Measurements from ENCODE around the gene ZNF202. TPM values are rescaled to one million over a fixed set of nuclear protein-coding genes. Genes with fewer than 3 reads are reported as not detected.

The ZNF202 gene
- total RNA-seq, 1 donor from 2014 or later, result 9.1 TPM

DNA sequence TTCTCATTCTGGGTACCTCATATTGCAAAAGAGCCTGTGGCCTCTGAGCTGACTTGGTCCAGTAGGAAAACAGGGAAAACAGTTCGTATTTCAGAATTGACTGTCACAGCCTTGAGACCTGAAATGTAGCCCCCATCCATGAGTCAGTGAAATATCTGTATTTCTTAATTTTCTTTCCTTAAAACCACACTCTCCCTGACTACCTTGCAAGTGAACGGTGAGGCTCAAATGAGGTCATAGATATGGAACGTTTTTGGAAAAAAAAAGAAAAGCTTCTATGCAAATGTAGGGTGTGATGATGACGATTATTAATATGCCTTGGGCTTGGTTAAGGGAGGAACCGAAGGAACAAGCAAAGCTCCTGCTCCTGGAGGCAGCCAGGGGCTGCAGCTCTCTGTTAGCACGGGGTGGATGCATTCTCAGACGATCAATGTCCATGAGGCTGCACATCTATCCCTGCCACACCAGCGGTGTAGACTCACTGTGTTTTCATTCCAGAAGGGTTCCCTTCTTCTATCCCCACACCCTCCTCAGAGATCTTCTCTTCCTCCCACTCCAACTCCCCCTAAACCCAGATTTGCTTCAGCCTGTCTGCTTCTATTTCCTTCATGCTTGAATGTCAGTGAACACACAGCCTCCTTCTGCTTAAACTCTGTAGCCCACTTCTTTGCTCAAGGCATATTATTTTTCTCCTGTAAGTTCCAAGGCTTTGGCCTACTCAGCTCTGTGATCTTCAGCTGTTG lies 57.9 kb downstream of the ZNF202 start:
- DNase-seq (ENCODE audit: low spot score), result no peak

DNA sequence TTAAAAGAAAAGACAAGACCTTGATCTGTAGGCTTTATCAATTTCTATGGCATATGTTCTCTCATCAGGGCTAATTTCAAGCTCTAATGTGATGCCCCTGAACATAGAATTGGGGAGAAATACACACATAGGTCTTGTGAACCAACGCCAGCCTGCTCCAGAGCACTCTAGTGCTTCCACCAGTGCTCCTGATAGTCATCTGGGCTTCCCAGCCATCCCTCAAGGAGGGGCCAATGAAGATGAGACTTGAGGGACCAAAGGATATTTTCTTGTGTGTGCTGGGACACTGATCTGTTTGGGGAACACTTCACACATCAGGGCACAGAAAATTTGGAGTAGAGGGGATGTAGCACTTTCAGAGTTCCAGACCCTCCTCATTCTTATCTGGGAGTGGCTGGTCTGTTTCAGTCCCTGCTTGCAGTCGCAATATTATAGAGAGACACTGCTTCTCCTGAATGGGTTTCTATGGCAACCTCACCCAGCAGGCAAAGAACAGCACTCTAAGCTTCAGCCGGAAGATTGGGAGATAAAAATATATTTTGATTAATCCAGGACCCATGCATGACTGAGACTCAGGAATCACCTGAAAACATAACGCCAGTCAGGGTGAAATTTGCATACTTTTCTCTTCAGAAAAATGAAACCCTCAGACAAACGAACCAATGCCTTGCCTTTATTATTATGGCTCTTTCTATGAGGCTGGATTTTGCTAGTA lies 58.6 kb downstream of the ZNF202 start:
- DNase-seq (ENCODE audit: low spot score), result peak; percentile 10

DNA sequence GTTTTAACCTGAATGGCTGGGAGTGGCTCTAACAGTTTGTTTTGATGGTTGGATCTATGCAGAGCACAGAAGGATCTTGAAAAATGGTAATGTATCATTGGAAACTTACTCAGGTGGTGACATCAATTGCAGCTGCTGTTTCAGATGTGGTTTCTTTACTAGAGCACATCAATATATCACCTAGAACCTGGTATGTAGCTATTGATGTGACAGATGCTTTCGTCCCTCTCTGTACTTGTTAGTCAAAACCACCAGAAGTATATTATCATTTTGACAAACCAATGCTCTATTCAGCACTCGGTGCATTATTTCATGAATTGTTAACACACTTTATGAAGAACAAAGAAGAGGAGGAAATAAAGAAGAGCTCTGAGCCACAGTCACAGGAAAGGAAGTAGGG lies 60.4 kb downstream of the ZNF202 start:
- no peak for DNase-seq (ENCODE audit: low spot score)

DNA sequence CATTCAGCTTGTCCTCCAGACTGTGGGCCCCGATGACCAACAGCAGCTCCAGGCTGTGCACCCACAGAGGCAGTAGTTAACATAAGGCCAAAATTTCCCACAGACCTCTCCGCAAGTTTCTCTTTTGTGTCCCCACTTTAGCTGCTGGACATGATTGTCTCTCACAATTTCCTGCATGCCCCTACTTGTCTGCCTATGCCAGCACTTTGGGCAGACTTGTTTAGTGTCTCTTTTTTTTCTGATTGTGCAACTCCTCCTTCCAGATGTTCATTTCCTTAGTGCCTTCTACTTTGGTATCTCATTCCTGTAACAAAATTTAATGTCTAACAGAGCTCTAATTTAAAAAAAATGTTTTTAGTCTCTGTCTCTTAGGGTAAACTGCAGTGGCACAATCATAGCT lies 63.2 kb downstream of the ZNF202 start:
- DNase-seq (ENCODE audit: low spot score), result no peak

DNA sequence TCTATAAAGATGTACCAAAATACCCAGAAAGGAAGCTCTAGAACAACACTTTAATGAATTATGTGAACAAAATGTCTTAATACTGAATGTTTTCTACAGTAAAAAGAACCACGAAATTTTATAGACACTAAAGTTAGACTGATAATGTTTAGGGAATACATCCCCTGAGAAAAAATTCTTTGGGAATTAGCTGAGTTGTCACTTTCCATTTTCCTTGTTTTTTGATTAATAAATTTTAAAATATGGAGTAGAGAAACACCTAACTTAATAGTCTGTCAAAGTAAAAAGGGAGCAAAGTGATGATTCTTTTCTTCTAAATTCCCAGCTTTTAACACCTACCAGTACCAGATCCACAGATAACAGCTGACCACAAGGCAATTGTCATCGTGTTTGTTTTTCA lies 64.0 kb downstream of the ZNF202 start:
- DNase-seq (ENCODE audit: low spot score), result no peak

DNA sequence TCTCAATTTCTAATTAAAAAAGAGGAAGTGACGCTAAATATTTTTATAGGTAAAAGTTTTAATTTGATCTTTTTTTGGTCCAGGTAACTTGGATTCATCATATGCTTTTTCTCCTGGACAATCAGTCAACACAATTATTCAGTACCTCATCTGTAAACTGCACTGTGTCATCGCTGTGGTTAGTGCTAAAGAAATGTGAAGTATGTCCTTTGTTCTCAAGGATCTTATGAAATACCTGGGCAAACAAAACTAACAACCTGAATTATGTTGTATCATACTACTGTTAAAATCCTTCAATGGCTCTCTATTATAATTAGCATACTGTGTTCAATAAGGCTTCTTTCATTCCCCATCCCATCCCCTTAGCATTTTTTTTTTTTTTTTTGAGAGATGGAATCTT lies 67.2 kb downstream of the ZNF202 start:
- DNase-seq (ENCODE audit: low spot score), result no peak

Other genes with a start within 250 kb of the ZNF202 start
- 5.3 TPM for gene SCN3B, start 87.0 kb downstream of the ZNF202 start, total RNA-seq (ENCODE audit: insufficient read depth, low replicate concordance)
- gene OR6X1, start 12.9 kb upstream of the ZNF202 start, total RNA-seq (ENCODE audit: insufficient read depth, low replicate concordance), result 1.7 TPM
- not detected for gene OR6M1, start 64.7 kb upstream of the ZNF202 start, total RNA-seq (ENCODE audit: insufficient read depth, low replicate concordance)
- 1.7 TPM for gene TMEM225, start 144.0 kb upstream of the ZNF202 start, total RNA-seq (ENCODE audit: insufficient read depth, low replicate concordance)
- 2.4 TPM for gene OR8D4, start 160.5 kb upstream of the ZNF202 start, total RNA-seq (ENCODE audit: insufficient read depth, low replicate concordance)
- gene OR4D5, start 198.0 kb upstream of the ZNF202 start, total RNA-seq (ENCODE audit: insufficient read depth, low replicate concordance), result 7.2 TPM
- 1.2 TPM for gene OR6T1, start 202.2 kb upstream of the ZNF202 start, total RNA-seq (ENCODE audit: insufficient read depth, low replicate concordance)
- 2.2 TPM for gene OR10S1, start 236.1 kb upstream of the ZNF202 start, total RNA-seq (ENCODE audit: insufficient read depth, low replicate concordance)

Measured in umbilical cord (tissue), 2 donors.